Astrocyte (in vitro differentiated cells and primary cell): ENCODE data around the gene GBP3.
"Not testable (repeated sequence)": the region's sequence is repeated elsewhere in the genome, so short reads cannot be mapped to it uniquely, and the experiment has no call there.

Source experiments
- EZH2 ChIP-seq: IDR thresholded peaks from 2 replicates; pipeline ENCODE4 v1.6.1; 2012; ENCODE audit warnings: mild to moderate bottlenecking, low read length, inconsistent platforms; ENCODE audit not compliant: insufficient read depth
- TF ChIP-seq, protein P1 (sequence below): IDR thresholded peaks from 2 replicates; pipeline ENCODE4 v1.5.1; 2011; ENCODE audit warnings: low read depth, mild to moderate bottlenecking, inconsistent platforms, low read length, moderate library complexity; ENCODE audit not compliant: insufficient read depth

GRCh38 chr1:89018318-89018717 is 4.3 kb downstream of the GBP3 start:
- TF ChIP-seq, protein P1, sequence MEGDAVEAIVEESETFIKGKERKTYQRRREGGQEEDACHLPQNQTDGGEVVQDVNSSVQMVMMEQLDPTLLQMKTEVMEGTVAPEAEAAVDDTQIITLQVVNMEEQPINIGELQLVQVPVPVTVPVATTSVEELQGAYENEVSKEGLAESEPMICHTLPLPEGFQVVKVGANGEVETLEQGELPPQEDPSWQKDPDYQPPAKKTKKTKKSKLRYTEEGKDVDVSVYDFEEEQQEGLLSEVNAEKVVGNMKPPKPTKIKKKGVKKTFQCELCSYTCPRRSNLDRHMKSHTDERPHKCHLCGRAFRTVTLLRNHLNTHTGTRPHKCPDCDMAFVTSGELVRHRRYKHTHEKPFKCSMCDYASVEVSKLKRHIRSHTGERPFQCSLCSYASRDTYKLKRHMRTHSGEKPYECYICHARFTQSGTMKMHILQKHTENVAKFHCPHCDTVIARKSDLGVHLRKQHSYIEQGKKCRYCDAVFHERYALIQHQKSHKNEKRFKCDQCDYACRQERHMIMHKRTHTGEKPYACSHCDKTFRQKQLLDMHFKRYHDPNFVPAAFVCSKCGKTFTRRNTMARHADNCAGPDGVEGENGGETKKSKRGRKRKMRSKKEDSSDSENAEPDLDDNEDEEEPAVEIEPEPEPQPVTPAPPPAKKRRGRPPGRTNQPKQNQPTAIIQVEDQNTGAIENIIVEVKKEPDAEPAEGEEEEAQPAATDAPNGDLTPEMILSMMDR = not testable (repeated sequence)
- TF ChIP-seq EZH2 = not testable (repeated sequence)
